IMR-90 (cell line): ENCODE measurements around the gene SMARCD1. TPM values are rescaled to one million over a fixed set of nuclear protein-coding genes. Genes with fewer than 3 reads are reported as not detected.

ENCODE experiments used
- ATAC-seq: fragments of 200-7000 bp; cut with Tn5 transposase; 2 replicates; pipeline ENCODE4 v1.9.1; 2020; ENCODE audit warnings: low read depth, mild to moderate bottlenecking, moderate library complexity
- BruUV-seq: library from RNA; stranded (reverse); fragments of 400-500 nt; replicated peaks from 2 replicates; lab custom pipeline; 2021; lab: Mats Ljungman, UMichigan
- CTCF ChIA-PET: fragments of 300-600 bp; formaldehyde crosslinking; extraction: SDS; loops from one replicate; lab custom pipeline; 2021; ENCODE audit warnings: antibody characterized with exemption; lab: Yijun Ruan, JAX
- POLR2A ChIA-PET: fragments of 300-600 bp; sonication (Branson Sonifier 250); formaldehyde crosslinking; loops from one replicate; lab custom pipeline; 2022; ENCODE audit warnings: antibody characterized with exemption; ENCODE audit not compliant: unreplicated experiment; lab: Charles Lee
- DNase-seq: peaks from one replicate; pipeline ENCODE4 v3.0.0; 2013
- H2AFZ ChIP-seq: replicated peaks from 2 replicates; pipeline ENCODE3; 2013; ENCODE audit warnings: low read length, mild to moderate bottlenecking; ENCODE audit not compliant: poor library complexity
- H2AK5ac ChIP-seq: 2 replicates; pipeline ENCODE4 v1.6.1; 2013; ENCODE audit warnings: low read depth, low read length, inconsistent platforms
- H2AK9ac ChIP-seq: replicated peaks from 2 replicates; pipeline ENCODE3; 2013; ENCODE audit warnings: mild to moderate bottlenecking, low read depth, low read length, moderate library complexity; ENCODE audit not compliant: poor library complexity
- H2BK120ac ChIP-seq: 2 replicates; pipeline ENCODE4 v1.6.1; 2013; ENCODE audit warnings: low read depth, low read length, inconsistent platforms
- H2BK15ac ChIP-seq: 3 replicates; pipeline ENCODE4 v1.6.1; 2013; ENCODE audit warnings: low read depth, low read length, inconsistent platforms
- H2BK20ac ChIP-seq: 2 replicates; pipeline ENCODE4 v1.6.1; 2013; ENCODE audit warnings: low read depth, mild to moderate bottlenecking, inconsistent platforms, low read length, moderate library complexity
- H2BK5ac ChIP-seq: 2 replicates; pipeline ENCODE4 v1.6.1; 2013; ENCODE audit warnings: mild to moderate bottlenecking, low read depth, low read length, inconsistent platforms; ENCODE audit not compliant: poor library complexity, severe bottlenecking
- H3K14ac ChIP-seq: replicated peaks from 2 replicates; pipeline ENCODE4 v1.6.1; 2013; ENCODE audit warnings: low read depth, low read length, inconsistent platforms
- H3K18ac ChIP-seq: 2 replicates; pipeline ENCODE4 v1.6.1; 2013; ENCODE audit warnings: low read depth, low read length, control low read depth
- H3K23ac ChIP-seq: 2 replicates; pipeline ENCODE4 v1.6.1; 2013; ENCODE audit warnings: low read depth, low read length, inconsistent platforms
- H3K27ac ChIP-seq: 2 replicates; pipeline ENCODE4 v1.5.1; 2013; ENCODE audit warnings: mild to moderate bottlenecking, control low read depth, low read length; ENCODE audit not compliant: insufficient read depth
- H3K27me3 ChIP-seq: 2 replicates; pipeline ENCODE4 v1.6.1; 2013; ENCODE audit warnings: low read length; ENCODE audit not compliant: control insufficient read depth, insufficient read depth
- H3K36me3 ChIP-seq: 2 replicates; pipeline ENCODE4 v1.6.1; 2013; ENCODE audit warnings: low read length, mixed read lengths; ENCODE audit not compliant: control insufficient read depth, insufficient read depth
- H3K4ac ChIP-seq: 2 replicates; pipeline ENCODE4 v1.6.1; 2013; ENCODE audit warnings: low read depth, low read length, inconsistent platforms
- H3K4me1 ChIP-seq: 2 replicates; pipeline ENCODE4 v1.6.1; 2013; ENCODE audit warnings: low read length, mixed read lengths; ENCODE audit not compliant: control insufficient read depth, insufficient read depth
- H3K4me2 ChIP-seq: 2 replicates; pipeline ENCODE4 v1.6.1; 2013; ENCODE audit warnings: low read depth, mild to moderate bottlenecking, control low read depth, low read length, moderate library complexity
- H3K4me3 ChIP-seq: 2 replicates; pipeline ENCODE4 v1.5.1; 2013; ENCODE audit warnings: low read depth, mild to moderate bottlenecking, control low read depth, low read length, moderate library complexity; ENCODE audit not compliant: insufficient read depth
- H3K56ac ChIP-seq: 2 replicates; pipeline ENCODE4 v1.6.1; 2013; ENCODE audit warnings: low read length, inconsistent platforms; ENCODE audit not compliant: insufficient read depth; ENCODE audit errors: extremely low read depth
- H3K79me1 ChIP-seq, 2 experiments: 2 replicates each; pipeline ENCODE4 v1.6.1; 2013; ENCODE audit warnings: low read length in 2 of 2, inconsistent platforms in 1 of 2, low read depth in 1 of 2
- H3K9ac ChIP-seq: 2 replicates; pipeline ENCODE4 v1.6.1; 2013; ENCODE audit warnings: low read depth, low read length, control low read depth
- H3K9me1 ChIP-seq: 2 replicates; pipeline ENCODE4 v1.6.1; 2013; ENCODE audit warnings: low read length, inconsistent platforms; ENCODE audit not compliant: insufficient read depth
- H3K9me3 ChIP-seq: 2 replicates; pipeline ENCODE4 v1.6.1; 2013; ENCODE audit warnings: low read length; ENCODE audit not compliant: control insufficient read depth, insufficient read depth
- H4K20me1 ChIP-seq: 2 replicates; pipeline ENCODE4 v1.6.1; 2013; ENCODE audit warnings: low read length, inconsistent platforms; ENCODE audit not compliant: insufficient read depth
- H4K5ac ChIP-seq: 2 replicates; pipeline ENCODE4 v1.6.1; 2013; ENCODE audit warnings: mild to moderate bottlenecking, low read depth, low read length, control low read depth
- H4K8ac ChIP-seq, 2 experiments: 2 replicates each; pipeline ENCODE4 v1.6.1; 2013; ENCODE audit warnings: low read depth in 2 of 2, low read length in 2 of 2, control low read depth in 1 of 2, inconsistent platforms in 1 of 2
- H4K91ac ChIP-seq: 2 replicates; pipeline ENCODE4 v1.6.1; 2013; ENCODE audit warnings: low read depth, low read length, inconsistent platforms; ENCODE audit not compliant: insufficient read depth
- BHLHE40 ChIP-seq: fragments of 150-350 bp; IDR thresholded peaks from 2 replicates; pipeline ENCODE4 v1.6.1; 2016; ENCODE audit warnings: mild to moderate bottlenecking, low read depth, low read length
- CEBPB ChIP-seq: IDR thresholded peaks from 2 replicates; pipeline ENCODE4 v1.6.1; 2012; ENCODE audit warnings: low read depth, low read length, improper control_type of control experiment
- CHD1 ChIP-seq: IDR thresholded peaks from 2 replicates; pipeline ENCODE4 v1.6.1; 2012; ENCODE audit warnings: low read depth, low read length, improper control_type of control experiment
- FOS ChIP-seq: fragments of 150-350 bp; IDR thresholded peaks from 2 replicates; pipeline ENCODE4 v1.6.1; 2016; ENCODE audit warnings: low read depth, low read length
- MAFK ChIP-seq: IDR thresholded peaks from 2 replicates; pipeline ENCODE4 v1.6.1; 2012; ENCODE audit warnings: low read depth, low read length, improper control_type of control experiment
- MAZ ChIP-seq: IDR thresholded peaks from 2 replicates; pipeline ENCODE4 v1.6.1; 2012; ENCODE audit warnings: low read depth, mild to moderate bottlenecking, low read length, improper control_type of control experiment, moderate library complexity, borderline replicate concordance
- MXI1 ChIP-seq: IDR thresholded peaks from 2 replicates; pipeline ENCODE4 v1.6.1; 2012; ENCODE audit warnings: low read depth, mild to moderate bottlenecking, low read length, moderate library complexity, borderline replicate concordance
- NFE2L2 ChIP-seq: fragments of 150-350 bp; IDR thresholded peaks from 2 replicates; pipeline ENCODE4 v1.6.1; 2016; ENCODE audit warnings: low read depth, mild to moderate bottlenecking, low read length
- POLR2A ChIP-seq: IDR thresholded peaks from 2 replicates; pipeline ENCODE4 v1.6.1; 2012; ENCODE audit warnings: mild to moderate bottlenecking, low read depth, low read length
- RAD21 ChIP-seq: IDR thresholded peaks from 2 replicates; pipeline ENCODE4 v1.6.1; 2012; ENCODE audit warnings: low read length, improper control_type of control experiment
- RCOR1 ChIP-seq: IDR thresholded peaks from 2 replicates; pipeline ENCODE4 v1.6.1; 2012; ENCODE audit warnings: mild to moderate bottlenecking, low read length, improper control_type of control experiment; ENCODE audit not compliant: insufficient replicate concordance
- RFX5 ChIP-seq: IDR thresholded peaks from 2 replicates; pipeline ENCODE4 v1.8.0; 2012; ENCODE audit warnings: low read depth, mild to moderate bottlenecking, low read length, moderate library complexity
- SMC3 ChIP-seq: fragments of 150-350 bp; IDR thresholded peaks from 2 replicates; pipeline ENCODE4 v1.6.1; 2016; ENCODE audit warnings: low read depth, mild to moderate bottlenecking, antibody characterized with exemption, low read length, moderate library complexity
- WGBS, 2 experiments: methylation state at CpG; one replicate each; pipeline versions ENCODE4 v1.1.5 to v1.1.7; 2013; ENCODE audit warnings: missing lambda C conversion rate in 2 of 2; ENCODE audit not compliant: insufficient read length in 1 of 2; ENCODE audit errors: extremely low coverage in 2 of 2; 5-methylcytosine and 5-hydroxymethylcytosine counted together
- dilution Hi-C: fragments of 300-500 bp; cut with HindIII; formaldehyde crosslinking; loops from one replicate; pipeline ENCODE4 v1.14.3; 2018; ENCODE audit warnings: low sequenced_read_pairs; ENCODE audit not compliant: unreplicated experiment
- in situ Hi-C: fragments of 300-500 bp; cut with MboI; formaldehyde crosslinking; loops from 3 replicates; pipeline ENCODE4 v1.14.3; 2019; ENCODE audit warnings: low sequenced_read_pairs, inconsistent platforms, mixed read lengths
- intact Hi-C: fragments of 100-400 bp; cut with micrococcal nuclease; formaldehyde crosslinking; loops from 2 replicates; pipeline ENCODE4 v1.10.0; 2022
- polyA plus RNA-seq, 3 experiments: library from polyadenylated mRNA; depleted of rRNA; stranded (reverse); fragments of >200 nt; gene quantifications; 2 replicates each; pipeline ENCODE4 v1.2.3, GENCODE V29; 2012; ENCODE audit warnings: low replicate concordance in 1 of 3
- total RNA-seq: library from RNA; depleted of rRNA; stranded (reverse); fragments of >200 nt; gene quantifications from 2 replicates; pipeline ENCODE4 v1.2.3, GENCODE V29; 2012
- TF ChIP-seq, protein P1 (sequence below): fragments of 150-350 bp; IDR thresholded peaks from 2 replicates; pipeline ENCODE4 v1.6.1; 2017; ENCODE audit warnings: mild to moderate bottlenecking, antibody characterized with exemption, low read length, low read depth
- TF ChIP-seq, protein P2 (sequence below): fragments of 150-350 bp; IDR thresholded peaks from 2 replicates; pipeline ENCODE4 v1.6.1; 2016; ENCODE audit warnings: low read depth, mild to moderate bottlenecking, low read length, moderate library complexity, borderline replicate concordance
- TF ChIP-seq, protein P3 (sequence below): conservative IDR thresholded peaks from 2 replicates; pipeline ENCODE4 v1.5.1; 2012; ENCODE audit warnings: mild to moderate bottlenecking, low read depth, low read length, improper control_type of control experiment

SMARCD1 gene
- total and polyA plus RNA-seq, 2 of the 4 experiments (the other 2 are of a cell fraction): 28.1 to 47.9 TPM

DNA sequence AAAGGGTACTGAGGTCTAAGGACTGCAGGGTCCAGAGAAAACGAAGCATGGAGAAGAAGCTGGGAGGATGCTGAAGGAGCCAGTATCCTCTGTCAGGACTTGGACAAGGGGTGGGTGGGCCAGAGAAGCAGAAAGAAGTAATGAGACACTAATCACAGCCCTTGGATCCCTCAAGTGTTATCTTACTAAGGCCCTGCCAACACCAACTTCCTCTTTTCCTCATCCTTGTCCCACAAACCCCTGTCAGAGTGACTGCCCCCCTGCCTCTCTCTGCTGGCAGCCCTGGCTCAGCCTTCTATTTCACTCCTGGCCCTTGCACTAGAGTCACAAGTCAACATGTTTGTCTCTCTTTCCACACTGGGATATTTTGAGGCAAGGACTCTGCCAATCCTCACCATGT lies 31.6 kb upstream of the SMARCD1 start:
- no peak overlapping the region for H3K4ac ChIP-seq
- peaks cover 7% of the 10 kb centered on the region; the same call in 1 of the 2 replicates for H4K20me1 ChIP-seq
- no peak overlapping the region for H3K9ac ChIP-seq
- H2BK15ac ChIP-seq: no peak overlapping the region
- in situ Hi-C loops: loop anchor here (5.0 kb wide), 1 partner anchor 186 kb away; no protein-coding TSS in a partner anchor
- H3K9me3 ChIP-seq: no peaks in the 10 kb centered on the region
- WGBS, 2 experiments: no CpG with 5 or more reads among the region's 1 CpG
- no peak overlapping the region for H4K91ac ChIP-seq
- H3K4me3 ChIP-seq: no peak overlapping the region
- intact Hi-C loops: no loop called here
- H3K18ac ChIP-seq: no peak overlapping the region
- no peak for ATAC-seq
- no peak overlapping the region for H2BK20ac ChIP-seq
- no peak overlapping the region for H2AFZ ChIP-seq
- H2BK120ac ChIP-seq: no peak overlapping the region
- H3K9me1 ChIP-seq: no peaks in the 10 kb centered on the region
- H2AK5ac ChIP-seq: no peak overlapping the region
- no peak overlapping the region for H4K5ac ChIP-seq
- H3K36me3 ChIP-seq: no peaks in the 10 kb centered on the region
- no peak overlapping the region for H3K56ac ChIP-seq
- no peak overlapping the region for H2BK5ac ChIP-seq
- CTCF ChIA-PET: interaction anchor here (0.7 to 1.6 kb wide), 2 partner anchors 79 to 86 kb away, joined by 4 to 5 read pairs; no protein-coding TSS in a partner anchor
- BruUV-seq: no TSS peak
- H2AK9ac ChIP-seq: no peak overlapping the region
- no peak overlapping the region for H3K4me2 ChIP-seq
- TF ChIP-seq, protein P1, sequence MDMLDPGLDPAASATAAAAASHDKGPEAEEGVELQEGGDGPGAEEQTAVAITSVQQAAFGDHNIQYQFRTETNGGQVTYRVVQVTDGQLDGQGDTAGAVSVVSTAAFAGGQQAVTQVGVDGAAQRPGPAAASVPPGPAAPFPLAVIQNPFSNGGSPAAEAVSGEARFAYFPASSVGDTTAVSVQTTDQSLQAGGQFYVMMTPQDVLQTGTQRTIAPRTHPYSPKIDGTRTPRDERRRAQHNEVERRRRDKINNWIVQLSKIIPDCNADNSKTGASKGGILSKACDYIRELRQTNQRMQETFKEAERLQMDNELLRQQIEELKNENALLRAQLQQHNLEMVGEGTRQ: no peak
- no peak for TF ChIP-seq RAD21
- no peak for TF ChIP-seq POLR2A
- no peak for TF ChIP-seq FOS
- TF ChIP-seq BHLHE40: no peak
- TF ChIP-seq MXI1: no peak
- TF ChIP-seq, protein P2, sequence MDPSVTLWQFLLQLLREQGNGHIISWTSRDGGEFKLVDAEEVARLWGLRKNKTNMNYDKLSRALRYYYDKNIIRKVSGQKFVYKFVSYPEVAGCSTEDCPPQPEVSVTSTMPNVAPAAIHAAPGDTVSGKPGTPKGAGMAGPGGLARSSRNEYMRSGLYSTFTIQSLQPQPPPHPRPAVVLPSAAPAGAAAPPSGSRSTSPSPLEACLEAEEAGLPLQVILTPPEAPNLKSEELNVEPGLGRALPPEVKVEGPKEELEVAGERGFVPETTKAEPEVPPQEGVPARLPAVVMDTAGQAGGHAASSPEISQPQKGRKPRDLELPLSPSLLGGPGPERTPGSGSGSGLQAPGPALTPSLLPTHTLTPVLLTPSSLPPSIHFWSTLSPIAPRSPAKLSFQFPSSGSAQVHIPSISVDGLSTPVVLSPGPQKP: no peak
- no peak for TF ChIP-seq MAFK
- no peak for TF ChIP-seq CEBPB
- no peak for TF ChIP-seq SMC3
- no peak for TF ChIP-seq MAZ
- TF ChIP-seq NFE2L2: no peak
- TF ChIP-seq RCOR1: no peak
- TF ChIP-seq CHD1: no peak
- TF ChIP-seq RFX5: no peak
- TF ChIP-seq, protein P3, sequence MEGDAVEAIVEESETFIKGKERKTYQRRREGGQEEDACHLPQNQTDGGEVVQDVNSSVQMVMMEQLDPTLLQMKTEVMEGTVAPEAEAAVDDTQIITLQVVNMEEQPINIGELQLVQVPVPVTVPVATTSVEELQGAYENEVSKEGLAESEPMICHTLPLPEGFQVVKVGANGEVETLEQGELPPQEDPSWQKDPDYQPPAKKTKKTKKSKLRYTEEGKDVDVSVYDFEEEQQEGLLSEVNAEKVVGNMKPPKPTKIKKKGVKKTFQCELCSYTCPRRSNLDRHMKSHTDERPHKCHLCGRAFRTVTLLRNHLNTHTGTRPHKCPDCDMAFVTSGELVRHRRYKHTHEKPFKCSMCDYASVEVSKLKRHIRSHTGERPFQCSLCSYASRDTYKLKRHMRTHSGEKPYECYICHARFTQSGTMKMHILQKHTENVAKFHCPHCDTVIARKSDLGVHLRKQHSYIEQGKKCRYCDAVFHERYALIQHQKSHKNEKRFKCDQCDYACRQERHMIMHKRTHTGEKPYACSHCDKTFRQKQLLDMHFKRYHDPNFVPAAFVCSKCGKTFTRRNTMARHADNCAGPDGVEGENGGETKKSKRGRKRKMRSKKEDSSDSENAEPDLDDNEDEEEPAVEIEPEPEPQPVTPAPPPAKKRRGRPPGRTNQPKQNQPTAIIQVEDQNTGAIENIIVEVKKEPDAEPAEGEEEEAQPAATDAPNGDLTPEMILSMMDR: no peak
- H3K23ac ChIP-seq: no peak overlapping the region
- no peak for DNase-seq
- peaks cover 4% of the 10 kb centered on the region for H3K4me1 ChIP-seq
- H3K27me3 ChIP-seq: peaks cover 53% of the 10 kb centered on the region
- H3K27ac ChIP-seq: no peak overlapping the region
- no peak overlapping the region for H3K14ac ChIP-seq
- dilution Hi-C loops: no loop called here
- POLR2A ChIA-PET: no interaction called here
- H3K79me1 ChIP-seq: no peaks in the 10 kb centered on the region; a peak in 1 of 4 replicates
- no peak overlapping the region for H4K8ac ChIP-seq
